GM21390 (cell line): ENCODE data around the gene CAND2.
"Not testable (repeated sequence)": the region's sequence is repeated elsewhere in the genome, so short reads cannot be mapped to it uniquely, and the experiment has no call there.

Experiments
- ATAC-seq: cut with Tn5 transposase; IDR thresholded peaks from one replicate; pipeline ENCODE4 v1.9.1; 2021; ENCODE audit not compliant: unreplicated experiment

Gene CAND2

DNA sequence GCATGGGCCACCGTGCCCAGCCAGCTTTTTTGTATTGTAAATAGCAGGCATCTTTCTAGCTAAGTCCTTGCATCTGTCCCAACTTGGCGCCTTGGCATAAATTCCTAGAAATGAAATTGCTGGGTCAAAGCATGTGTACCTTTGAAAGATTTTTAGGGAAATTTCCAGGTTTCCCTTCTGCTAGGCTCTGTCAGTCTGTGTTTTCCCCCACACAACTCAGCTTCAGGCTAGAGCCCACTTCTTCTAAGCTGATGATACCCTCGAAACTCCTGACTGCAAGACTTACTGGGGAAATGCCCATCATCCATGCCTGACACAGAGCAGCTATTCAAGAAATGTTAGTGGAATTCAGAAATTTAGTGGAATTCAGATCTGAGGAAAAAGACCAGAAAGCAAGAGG lies 55.7 kb downstream of the CAND2 start:
- no peak for ATAC-seq

DNA sequence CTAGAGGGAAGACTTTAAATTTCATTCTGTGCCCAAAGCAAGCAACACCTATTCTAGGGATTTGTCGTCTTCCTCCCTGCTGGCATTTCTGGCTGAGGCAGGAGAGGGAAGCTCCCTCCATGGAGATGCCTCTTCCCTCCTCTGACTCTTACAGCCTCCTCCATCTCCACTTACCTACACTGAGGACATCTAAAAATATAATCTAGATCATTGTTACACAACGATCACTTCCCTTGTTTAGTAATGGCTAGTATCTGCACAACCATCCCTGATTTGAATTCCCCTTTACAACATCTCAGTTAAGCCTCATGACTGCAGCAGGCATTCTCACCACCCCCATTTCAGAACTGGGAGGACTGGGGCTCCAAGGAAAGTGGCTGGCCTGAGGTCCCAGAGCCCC lies 57.4 kb downstream of the CAND2 start:
- ATAC-seq: not testable (repeated sequence)

DNA sequence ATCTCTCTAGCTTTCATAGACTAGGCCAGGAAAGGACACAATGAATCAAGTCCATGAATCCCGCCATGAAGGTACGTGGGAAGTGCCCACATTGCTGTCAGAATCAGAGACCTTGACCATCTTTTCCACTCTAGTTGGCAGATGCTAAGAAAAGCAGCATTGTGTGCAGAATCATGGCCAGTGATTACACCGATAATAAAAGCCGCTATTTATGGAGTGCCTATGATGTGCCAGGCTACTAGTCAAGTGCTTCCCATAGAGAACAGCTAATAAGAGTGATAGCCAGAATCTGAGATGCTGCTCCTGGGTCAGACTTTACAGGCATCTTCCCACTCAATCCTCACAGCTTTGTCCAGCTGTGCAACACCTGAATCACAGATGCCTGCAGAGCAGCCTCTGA lies 58.1 kb downstream of the CAND2 start:
- ATAC-seq: no peak

DNA sequence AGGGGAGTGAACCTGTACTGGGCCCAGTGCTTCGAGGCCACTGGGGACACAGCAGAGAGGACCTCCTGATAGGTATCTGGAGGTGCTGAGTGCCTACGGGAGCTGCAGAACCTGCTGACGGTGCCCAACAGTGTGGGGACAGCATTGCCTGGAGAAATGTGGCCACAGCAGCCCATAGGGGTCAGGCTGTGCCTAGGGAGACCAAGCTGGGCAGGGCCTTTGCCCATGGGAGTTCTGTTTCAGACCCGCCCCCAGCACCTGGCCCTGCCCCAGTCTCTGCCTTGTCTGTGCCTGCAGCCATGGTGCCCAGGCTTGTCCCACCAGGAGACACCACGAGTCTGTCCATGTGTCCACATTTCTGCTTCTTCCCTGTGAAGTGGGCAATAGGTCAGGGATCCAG lies 60.1 kb downstream of the CAND2 start:
- ATAC-seq: no peak

DNA sequence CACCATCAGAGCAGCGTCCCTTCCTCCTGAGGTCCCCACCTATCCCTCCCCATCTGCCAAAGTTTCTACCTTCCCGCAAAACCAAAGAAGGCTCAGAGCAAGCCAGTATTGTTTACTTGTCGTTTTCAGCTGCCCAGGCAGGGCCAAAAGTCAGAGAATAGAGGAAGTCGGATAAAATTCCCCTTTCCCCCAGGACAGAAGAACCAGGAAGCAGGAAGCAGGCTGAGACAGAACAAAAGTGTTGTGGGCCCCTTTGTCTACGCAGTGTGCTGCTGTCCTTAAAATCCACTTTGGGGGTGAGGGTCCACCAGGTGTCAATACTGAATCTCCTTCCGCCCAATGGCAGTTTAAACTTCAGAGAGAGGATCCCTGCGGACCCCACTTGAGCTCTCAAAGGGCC lies 63.4 kb downstream of the CAND2 start:
- no peak for ATAC-seq

DNA sequence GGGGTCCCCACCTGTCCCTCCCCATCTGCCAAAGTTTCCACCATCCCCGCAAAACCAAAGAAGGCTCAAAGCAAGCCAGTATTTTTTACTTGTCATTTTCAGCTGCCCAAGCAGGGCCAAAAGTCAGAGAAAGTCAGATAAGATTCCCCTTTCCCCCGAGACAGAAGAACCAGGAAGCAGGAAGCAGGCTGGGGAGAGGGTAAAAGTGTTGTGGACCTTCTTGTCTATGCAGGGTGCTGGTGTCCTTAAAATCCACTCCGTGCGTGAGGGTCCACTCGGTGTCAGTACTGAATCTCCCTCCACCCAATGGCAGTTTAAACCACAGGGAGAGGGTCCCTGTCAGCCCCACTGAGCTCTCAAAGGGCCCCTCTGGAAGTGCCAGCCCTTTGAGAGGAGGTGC lies 65.1 kb downstream of the CAND2 start:
- ATAC-seq: no peak

DNA sequence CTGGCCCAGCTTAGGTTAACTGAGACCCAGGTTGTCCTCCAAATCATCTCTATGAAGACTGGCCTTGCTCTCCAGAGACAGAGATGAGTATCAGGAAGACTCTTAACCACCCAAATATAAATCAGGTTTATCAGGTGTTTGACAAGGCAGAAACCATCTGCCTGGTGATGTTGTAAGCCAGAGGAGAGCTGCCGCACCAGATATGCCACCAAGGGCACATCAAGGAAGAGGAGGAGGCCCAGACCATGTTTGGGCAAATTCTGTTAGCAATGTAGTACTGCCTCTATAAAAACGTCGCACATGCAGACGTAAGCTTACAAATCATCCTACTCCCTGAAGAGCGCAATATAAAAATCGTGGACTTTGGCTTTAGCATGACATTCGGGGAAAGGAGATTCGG lies 65.9 kb downstream of the CAND2 start:
- ATAC-seq: no peak

DNA sequence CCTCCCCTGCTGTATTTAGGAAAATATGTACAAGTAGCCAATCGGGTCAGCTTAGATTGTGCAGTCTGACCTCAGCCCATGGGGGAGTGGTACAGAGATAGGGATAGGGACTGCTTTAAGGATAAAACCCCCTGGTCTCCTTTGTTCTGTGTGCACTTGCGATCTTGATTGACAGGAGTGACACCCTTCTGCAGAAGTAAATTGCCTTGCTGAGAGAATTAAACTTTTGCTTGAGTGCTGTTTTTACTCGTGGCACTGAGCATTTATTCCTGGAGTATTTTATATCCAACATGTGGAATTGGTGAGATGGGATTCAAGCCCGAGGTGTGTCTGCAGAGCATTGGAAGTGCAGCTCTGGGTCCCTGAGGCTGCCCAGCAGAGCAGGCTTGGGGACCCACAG lies 68.8 kb downstream of the CAND2 start:
- no peak for ATAC-seq

DNA sequence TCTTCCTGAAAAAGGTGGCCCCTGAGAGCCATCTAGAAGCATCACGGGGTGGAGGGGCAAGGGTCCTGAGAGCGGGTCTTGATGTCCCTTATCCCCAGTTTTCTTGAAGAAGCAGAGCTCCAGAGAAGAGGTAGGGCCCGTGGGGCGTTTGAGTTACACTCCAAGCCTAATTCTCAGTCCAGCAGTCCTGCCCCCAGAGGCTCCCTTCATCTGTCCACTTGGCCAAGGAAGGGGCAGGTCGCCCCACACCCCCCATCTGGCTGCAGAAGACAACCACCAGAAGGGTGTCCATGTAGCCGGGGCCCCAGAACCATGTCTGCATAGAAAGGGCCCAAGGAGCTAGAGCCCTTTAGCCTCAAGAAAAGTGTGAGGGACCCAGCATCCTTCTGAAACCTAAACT lies 70.4 kb downstream of the CAND2 start:
- no peak for ATAC-seq

DNA sequence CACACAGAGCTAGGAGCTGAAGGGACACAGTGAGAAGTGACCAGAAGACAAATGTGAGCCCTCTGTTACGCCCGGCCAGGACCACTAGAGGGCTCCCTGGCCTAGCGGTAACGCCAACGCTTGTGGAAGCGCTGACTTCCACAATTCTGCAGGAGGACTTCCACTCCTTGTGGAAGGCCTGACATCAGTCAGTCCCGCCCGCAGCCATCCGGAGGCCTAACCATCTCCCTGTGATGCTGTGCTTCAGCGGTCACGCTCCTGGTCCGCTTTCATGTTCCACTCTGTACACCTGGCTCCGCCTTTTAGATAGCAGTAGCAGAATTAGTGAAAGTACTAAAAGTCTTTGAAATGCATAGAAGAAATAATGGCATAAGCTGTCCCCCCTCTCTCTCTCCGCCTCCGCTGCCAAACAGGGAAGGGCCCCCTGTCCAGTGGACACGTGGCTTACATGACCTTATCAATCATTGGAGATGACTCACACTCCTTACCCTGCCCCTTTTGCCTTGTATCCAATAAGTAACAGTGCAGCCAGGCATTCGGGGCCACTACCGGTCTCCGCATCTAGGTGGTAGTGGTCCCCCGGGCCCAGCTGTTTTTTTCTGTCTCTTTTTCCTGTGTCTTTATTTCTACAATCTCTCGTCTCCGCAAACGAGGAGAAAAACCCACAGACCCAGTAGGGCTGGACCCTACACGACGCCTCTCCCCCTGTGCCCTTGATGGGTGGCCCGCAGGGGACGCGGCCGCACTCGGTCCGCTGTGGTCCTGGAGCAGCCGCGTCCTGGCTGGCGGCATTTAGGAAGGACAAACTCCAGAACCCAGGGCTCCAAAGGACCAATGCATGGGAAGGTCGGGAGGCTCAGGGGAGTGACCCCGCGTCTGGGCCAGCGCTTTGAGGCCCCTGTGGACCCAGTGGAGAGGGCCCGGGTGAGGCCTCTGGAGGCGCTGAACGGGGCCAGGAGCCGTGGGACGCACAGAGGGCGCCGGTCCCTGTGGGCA lies 71.9 kb downstream of the CAND2 start:
- peak; percentile 50 for ATAC-seq

DNA sequence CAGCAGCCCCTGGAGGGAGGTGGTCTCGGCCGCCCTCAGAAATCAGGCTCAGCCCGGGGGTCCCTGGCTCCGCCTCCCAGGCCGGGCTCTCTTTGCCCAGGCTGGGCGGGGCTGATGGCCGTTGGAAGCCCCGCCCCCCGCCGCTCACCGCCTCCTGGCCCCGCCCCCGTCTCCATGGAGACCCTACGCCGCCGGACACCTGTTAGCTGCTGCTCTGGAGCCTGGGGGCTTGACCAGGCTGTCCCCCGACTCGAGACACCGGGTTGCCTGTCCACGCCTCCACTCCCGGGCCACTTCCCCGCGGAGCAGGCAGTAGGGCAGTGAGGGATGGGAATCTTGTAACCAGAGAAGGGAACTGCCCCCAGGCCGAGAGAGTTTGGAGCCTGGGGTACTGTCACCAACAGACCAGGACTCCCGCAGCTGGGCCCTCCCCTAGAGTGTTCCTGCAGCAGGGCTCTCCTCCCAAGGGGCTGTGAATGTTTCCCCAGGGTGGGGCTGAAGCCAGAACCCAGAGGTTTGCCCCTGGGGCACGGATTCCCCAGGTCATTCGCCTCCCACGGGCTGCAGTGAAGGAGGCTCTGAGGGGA lies 72.6 kb downstream of the CAND2 start:
- ATAC-seq: peak; percentile 63

DNA sequence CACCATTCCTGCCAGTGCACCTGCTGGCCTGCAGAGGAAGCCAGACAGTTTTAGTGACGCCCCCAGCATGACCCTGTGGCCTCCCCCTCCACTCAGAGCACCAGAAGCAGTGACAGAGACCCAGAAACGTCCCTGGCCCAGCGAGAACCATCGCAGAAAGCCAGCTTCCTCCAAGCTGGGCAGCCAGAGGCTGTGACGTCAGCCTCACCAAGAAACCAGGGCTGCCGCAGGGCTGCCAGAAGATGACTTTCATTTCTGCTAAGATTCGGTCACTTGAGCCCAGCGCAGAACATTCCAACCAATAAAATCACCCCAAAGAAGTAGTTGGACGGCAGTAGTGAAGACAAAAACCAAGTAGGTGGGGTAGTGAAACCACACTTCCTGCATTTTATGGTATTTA lies 74.5 kb downstream of the CAND2 start:
- no peak for ATAC-seq

DNA sequence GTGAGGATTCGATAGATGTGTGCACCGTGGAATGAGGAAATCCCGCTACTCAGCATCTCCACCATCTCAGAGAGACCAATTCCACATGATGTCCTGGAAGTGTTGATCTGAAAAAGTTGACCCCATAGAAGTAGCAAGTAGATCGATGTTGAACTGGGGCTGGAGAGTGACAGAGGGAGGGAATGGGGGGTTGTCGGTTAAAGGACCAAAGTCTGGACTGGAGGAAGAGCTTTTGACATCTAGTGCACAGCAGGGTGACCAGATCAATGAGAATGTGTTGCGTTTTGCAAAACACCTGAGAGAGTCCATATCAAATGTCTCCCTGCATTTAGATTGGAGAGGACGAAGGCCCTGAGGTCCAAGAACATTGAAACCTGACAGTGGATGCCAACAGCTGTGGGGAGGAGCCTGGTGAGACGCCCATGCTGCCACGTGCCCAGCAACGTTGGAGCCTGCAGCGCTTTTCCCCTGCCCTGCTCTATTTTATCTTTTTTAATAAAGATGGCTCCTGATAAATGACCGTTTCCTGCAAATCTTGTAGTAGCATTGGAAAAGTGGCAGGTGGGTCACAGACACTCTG lies 75.0 kb downstream of the CAND2 start:
- no peak for ATAC-seq

DNA sequence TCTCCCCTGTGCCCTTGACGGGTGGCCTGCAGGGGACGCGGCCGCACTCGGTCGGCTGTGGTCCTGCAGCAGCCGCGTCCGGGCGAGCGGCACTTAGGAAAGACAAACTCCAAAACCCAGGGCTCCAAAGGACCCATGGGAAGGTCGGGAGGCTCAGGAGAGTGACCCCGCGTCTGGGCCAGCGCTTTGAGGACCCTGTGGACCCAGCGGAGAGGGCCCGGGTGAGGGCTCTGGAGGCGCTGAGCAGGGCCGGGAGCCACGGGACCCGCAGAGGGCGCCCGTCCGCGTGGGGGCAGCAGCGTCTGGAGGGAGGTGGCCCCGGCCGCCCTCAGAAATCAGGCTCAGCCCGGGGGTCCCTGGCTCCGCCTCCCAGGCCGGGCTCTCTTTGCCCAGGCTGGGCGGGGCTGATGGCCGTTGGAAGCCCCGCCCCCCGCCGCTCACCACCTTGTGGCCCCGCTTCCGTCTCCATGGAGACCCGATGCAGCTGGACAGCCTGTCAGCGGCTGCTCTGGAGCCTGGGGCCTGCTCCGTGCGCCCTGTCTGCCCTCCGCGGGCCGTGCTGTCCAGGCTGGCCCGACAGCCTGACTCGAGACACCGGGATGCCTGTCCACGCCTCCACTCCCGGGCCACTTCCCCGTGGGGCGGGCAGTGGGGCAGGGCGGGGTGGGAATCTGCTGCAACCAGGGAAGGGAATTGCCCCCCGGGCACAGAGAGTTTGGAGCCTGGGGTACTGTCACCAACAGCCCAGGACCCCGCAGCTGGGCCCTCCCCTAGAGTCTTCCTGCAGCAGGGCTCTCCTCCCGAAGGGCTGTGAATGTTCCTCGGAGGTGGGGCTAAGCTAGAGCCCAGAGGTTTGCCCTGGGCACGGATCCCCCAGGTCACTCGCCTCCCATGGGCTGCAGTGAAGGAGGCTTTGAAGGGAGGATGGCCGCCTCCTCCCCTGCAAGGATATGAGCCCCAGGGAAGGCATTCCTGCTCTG lies 79.7 kb downstream of the CAND2 start:
- no peak for ATAC-seq

DNA sequence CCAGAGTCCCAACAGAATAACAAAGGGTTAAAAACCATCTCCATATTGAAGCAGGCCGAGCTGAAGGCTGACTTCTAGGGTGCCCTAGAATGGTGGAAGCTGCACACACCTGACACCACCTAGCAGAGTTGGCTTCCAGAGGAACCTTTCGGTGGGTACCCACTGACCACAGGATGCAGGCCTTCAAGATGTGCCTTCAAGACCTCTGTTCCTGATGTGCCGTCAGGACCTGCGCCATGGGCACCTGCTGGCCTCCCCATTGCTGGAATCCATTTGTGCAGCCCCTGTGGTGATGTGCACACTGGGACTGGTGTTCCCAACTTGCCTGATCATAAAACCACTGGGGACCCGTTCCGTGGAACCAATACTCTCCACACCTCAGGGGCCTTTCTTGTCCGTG lies 80.6 kb downstream of the CAND2 start:
- no peak for ATAC-seq

DNA sequence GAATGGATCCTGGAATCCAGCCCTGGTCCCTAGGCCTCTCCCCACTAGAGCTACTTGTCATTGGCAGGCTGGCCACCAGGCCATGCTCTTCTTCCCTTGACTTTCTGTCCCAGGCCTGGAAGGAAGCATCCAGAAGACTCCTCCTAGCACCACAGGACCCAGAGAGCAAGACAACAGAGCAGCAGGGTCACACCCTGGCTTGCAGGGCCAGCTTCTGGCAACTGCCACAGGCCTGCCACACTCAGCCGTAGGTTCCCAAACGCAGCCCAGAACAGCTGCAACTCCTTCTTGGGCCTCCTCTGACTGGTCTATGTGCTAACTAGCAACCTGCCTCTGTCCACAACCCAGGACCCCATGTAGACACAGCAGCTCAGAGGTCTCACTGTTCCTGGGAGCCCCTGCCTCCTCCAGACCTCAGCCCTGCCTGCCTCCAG lies 81.7 kb downstream of the CAND2 start:
- no peak for ATAC-seq

DNA sequence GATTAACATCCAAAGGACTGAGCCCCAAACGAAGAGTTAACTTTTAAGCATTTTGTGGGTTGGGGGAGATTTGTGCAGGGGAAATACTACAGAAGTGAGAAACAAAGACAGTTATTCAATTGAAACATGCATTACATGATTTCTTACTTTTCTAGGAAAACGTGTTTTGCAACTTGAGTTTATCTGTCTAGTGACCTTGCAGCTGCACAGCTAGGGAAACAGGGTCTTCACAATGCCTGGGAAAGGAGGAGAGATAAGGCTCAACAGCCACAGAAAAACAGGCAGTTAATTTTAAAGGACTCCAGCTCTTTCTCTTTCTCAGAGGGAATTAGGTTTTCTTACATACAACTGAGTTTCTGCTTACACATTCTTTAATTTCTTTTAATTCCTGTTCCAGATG lies 82.3 kb downstream of the CAND2 start:
- ATAC-seq: not testable (repeated sequence)

DNA sequence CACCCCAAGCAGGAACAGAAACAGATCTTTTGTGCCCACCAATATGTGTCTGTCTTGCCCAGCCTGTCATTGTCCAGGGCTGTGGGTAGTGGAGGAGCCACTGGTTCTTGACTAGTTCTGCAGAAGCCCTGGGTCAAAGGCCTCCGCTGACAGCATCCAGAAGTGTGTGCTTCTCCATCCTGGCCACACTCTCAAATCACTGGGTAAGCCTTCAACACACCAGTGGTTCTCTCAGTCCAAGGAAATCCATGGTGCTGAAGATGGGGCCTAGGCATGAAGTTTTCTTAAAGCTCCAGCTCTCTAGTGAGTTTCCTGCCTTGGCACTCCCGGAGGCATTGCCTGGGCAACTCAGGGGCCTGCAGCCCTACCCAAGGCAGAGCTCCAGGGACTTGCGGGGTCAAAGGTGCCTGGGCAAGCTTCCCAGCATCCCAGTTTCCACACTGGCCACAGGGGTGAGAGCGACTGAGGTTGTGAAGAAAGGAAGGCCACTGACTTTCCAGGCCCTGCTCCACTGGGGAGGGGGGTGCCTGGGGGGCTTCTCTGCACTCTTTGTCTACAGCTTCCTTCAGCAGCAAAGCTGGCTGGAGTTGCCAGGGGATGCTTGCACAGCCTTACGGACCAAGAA lies 82.8 kb downstream of the CAND2 start:
- no peak for ATAC-seq

DNA sequence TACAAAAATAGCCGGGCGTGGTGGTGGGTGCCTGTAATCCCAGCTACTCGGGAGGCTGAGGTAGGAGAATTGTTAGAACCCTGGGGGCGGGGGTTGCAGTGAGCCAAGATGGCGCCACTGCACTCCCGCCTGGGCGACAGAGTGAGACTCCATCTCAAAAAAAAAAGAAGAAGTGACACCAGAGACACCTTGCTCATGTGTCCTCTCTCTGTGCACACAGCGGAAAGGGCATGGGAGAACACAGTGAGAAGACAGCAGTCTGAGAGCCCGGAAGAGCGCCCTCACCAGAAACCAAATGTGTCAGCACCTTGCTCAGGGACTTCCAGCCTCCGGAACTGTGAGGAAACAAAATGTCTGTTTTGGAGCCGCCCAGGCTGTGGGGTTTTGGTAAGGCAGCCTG lies 85.4 kb downstream of the CAND2 start:
- peak; percentile 48 for ATAC-seq
